HG02870 (cell line): Measurements from ENCODE around the gene MYLK.
A peak's percentile ranks its signal among the peaks of the same experiment; 100 is the strongest.

ENCODE experiments used
- ATAC-seq: cut with Tn5 transposase; IDR thresholded peaks from one replicate; pipeline ENCODE4 v1.9.1; 2021; ENCODE audit warnings: mild to moderate bottlenecking, moderate library complexity; ENCODE audit not compliant: unreplicated experiment

The MYLK gene

GRCh38 chr3:123652342-123652984, 231.7 kb downstream of the MYLK start:
- ATAC-seq: peak; percentile 48

DNA sequence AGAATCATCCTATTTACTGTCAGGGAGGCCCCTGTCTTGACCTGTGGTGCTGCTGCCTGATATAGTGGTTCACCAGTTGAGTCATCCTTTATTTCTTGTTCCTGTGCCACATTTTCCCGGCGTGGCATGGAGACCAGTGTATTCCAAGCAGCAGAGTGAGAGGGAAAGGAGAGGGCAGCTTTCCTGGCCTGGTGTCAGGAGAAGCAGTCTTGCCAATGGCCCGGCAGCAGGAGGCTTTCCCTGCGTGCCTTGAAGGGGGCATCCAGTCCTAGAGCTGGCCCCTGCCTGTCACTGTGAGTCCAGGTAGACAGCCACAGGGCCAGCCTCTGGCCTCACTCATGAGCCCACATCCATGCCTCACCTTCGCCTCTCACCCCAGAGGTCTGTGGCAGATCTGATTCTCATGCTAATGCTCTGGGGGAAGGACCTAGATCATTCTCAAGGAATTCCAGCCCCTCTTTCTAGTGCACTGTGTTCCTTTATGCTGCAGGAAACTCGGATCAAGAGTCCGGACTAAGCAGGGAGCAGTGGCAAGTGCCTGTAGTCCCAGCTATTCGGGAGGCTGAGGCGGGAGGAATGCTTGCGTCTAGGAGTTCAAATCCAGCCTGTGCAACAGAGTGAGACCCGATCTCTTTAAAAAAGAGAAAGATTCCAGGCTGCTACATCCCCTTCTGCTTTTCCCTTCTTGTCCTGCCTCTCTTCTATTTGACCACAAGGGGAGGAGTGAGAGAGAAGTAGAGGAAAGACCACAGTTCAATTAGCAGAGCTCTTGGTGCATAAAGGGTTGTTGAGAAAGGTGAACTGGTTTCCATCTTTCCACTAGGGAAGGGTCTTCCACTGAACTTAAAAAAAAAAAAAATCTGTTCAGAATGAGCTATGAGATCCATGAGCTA, 232.4 kb downstream of the MYLK start:
- ATAC-seq: no peak

DNA sequence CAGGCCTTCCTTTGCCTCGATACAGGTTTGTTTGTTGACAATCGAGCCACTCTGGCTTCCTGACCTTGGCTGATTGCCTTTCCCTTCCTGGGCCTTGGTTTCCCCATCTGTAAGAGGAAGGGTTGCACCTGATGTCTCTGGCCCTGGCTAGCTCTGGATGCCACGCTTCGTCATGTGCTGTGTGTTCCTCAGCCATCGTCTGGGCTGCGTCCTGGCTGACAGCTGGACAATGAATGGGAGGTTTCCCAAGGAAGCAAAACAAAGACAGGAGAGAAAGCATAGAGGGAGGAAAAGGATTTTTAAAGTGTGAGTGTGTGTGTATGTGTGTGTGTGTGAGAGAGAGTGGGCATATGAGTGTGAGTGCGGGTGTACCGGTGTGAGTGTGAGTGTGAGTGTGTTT, 234.0 kb downstream of the MYLK start:
- no peak for ATAC-seq

DNA sequence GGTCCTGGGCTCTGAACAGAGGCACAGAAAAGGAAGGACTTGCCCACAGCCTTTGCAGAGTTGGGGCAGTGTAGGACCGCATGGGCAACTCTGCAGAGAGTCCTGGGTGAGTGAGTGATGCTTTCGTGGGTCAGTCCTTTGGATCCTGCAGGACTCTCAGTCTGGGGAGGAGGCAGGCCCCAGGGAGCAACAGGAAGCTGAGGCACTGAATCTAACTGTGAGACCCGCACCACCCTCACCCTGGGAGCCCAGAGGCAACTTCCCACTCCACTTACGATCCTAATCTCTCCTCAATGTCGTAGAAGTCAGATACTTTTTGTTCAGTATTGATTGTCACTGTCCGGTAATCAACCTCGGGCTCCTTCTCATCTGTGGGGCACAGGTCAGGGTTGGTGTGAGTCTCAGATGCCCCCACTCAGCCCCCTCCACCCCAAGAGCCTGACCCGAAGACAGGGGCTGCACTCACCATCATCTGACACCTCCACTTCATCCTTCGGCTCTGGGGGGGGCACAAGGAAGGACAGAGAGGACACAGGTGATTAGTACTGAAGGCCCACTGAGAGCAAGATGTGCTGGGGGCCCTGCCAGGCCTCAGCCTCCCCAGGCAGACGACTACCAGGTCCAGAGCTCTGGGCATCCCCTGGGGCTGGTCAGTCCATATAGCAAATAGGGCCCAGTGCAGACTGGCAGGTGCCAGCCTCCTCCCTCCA, 235.3 kb downstream of the MYLK start:
- ATAC-seq: no peak

DNA sequence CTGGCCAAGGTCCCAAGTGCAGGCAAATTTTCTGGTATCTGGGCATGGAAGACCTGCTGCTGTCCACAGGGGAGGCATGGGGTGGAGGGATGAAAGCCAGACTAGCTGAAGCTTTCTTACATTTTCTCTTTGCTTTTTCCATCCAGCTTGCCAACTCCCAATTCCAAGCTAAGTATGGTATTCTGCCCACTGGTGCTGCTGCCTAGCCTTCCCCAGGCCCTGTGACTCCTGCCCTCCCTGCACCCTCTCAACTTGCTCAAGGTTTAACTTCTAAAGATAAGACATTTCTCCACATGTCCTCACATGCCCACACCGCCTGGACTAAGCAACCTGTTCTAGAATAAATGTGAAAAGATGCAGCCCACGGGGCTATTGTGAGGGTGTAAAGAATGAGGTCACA, 239.8 kb downstream of the MYLK start:
- ATAC-seq: no peak

- ATAC-seq: no peak
Observed at GRCh38 chr3:123642957-123643330, 241.2 kb downstream of the MYLK start.

DNA sequence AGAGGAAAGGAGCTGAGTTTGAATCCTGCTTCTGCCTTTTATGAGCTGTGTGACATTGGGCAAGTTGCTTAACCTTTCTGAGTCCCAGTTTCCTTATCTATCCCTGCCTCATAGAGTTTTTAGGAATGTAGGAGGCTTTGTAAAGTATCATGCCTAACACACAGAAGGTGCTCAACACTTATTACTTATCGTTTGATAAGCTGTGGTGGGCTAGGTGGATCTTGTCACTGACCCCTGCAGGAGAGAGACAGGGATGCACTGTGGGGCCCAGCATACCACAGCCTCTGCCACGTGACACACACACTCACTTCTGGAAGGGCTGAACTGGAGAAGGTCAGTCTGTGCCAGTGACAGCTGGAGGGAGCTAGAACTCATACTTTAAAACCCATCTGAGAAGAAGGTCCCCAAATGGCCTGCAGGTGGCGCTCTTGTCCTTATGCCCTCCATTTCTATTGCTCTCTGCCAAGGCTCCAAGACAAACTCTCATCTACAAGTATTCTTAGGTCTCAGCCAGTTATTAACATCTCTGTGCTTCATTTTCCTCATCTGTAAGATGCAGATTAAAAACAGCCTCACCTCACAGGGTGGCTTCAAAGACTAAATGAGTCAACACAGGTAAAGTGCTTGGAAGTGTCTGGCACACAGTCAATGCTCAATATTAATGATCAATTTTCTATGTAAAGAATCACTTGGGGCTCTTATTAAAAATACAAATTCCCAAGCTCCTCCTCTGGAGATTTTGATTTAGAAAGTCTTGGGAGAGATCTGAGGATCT, 241.8 kb downstream of the MYLK start:
- ATAC-seq: peak; percentile 68

GRCh38 chr3:123641505-123641904, 242.6 kb downstream of the MYLK start:
- ATAC-seq: no peak

- ATAC-seq: no peak
Observed at GRCh38 chr3:123640740-123641462, 243.2 kb downstream of the MYLK start.

DNA sequence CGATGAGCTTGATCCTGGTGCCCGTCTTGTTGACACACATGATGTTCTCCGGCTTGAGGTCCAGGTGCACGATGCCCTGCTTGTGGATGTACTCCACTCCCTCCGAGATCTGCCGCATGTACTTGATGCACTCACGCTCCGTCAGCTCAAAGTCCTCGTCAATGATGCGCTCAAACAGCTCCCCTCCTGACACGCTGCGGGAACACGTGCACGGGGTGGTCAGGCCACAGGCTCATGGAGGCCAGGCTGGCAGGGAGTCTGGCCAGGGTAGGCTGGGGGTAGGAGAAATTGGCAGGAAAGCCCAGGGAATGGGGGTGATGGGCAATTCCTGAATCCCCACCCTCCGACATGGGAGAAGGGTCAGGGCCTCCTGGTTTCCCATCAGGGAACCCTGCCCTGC, 243.8 kb downstream of the MYLK start:
- ATAC-seq: no peak

- no peak for ATAC-seq
Observed at GRCh38 chr3:123638936-123639689, 245.0 kb downstream of the MYLK start.

DNA sequence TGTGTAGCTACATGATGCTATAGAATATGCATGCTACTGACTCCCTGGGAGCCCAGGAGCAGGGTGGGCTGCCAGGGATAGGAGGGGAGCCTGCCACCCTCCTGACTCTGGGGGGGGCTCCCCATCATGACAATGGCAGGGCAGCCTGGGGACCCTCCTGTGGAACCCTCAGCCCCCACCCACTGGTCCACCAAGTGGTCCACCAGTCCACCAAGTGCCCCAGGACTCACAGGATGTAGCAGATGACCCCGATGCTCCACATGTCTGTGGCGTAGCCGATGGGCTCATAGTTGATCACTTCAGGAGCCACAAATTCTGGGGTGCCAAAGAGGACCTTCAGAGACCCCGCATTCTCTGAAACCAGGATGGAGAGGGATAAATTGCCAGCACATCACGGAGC, 246.3 kb downstream of the MYLK start:
- ATAC-seq: no peak

DNA sequence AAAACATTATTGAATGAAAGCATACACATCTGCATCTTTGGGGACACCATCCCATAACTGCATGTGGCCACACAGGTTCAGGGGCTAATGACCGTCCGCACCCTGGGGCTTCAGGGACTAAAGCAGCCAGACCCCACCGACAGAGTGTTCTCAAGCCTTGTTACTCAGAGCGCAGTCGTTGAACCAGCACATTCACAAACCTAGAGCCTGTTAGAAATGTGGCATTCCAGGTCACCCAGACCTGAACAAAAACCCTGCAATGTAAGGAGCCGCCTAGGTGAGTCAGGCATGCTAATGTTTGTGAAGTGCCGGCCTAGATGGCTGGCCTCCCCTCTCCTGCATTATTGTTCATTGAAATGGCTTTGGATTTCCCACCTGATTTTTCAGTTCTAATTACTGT, 247.0 kb downstream of the MYLK start:
- no peak for ATAC-seq

DNA sequence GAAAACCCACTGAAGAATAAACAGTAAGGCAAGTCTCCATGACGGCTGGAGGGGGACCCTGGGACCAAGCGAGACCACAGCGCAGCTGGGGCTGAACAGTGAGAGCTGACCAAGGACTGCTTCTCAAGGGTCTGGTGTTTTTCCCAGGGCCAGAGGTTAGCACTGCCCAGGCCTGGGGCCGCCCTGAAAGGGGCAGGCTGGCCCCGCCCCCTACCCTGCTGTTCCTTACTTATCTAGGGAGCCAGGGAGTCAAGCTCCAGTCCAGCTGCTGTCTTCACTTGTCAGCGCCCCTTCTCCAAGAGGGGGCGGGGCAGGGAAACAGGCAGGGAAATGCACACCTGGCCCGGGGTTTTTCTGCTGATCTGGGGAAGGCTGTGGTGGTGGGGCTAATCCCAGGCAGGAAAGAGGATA, 247.7 kb downstream of the MYLK start:
- no peak for ATAC-seq

GRCh38 chr3:123635717-123636116, 248.4 kb downstream of the MYLK start:
- ATAC-seq: no peak

- no peak for ATAC-seq
Observed at GRCh38 chr3:123635217-123635616, 248.9 kb downstream of the MYLK start.

DNA sequence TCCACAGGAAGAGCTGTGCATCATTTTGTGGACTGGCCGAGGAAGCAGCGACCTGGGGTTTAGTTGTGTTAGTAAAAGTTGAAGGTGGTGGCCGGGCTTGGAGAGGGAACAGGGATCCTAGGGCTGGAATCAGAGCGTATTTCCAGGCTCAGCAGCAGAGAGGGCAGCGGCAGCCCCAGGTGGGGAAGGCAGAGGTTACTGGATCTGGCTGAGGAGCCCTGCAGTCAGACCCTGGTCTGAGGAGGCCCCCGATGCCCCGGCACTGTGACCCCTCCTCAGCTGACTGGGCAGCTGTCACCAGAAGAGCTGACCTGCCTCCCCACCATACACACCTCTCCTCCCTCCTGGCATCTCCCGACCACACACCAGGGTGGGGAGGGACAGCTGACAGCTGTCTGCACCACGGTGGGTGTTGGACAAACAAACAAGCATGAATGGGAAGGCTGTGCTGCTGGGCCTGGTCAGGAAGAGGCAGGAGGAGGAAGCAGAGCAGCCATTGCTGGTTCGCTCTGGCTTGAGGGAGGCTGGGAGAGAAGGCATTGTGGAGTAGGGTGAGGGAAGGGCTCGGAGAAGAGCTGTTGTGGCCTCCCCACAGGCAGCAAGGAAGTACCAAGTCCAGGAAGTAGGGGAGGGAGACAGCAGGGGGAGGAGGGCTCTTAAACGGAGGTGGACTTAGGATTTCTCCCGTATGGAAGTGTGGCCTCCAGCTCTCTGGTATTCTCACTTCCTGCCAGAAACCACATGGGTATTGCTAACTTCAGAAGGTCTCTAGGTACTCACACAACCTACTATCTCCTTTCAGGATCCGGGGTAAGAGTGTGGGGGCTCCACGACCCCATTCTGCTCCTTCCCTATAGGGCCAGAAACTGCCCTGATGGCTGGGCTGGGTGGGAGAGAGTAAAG, 249.7 kb downstream of the MYLK start:
- ATAC-seq: no peak

DNA sequence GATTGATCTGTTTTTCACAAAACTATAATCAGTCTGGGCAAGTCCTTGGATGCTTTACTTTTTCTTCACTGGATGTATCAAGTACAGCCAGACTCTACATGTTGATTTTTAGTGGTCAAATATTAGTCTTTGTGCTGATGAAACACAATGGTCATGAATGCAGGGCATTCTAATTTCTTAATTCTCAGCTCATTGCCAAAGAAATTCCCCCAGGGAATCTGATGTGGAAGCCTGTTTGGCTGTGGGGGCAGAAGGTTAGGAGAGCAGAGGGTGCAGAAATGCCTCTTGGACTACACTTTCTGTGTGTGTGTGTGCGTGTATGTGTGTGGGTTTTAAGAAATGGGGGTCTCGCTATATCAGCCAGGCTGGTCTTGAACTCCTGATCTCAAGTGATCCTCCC, 250.6 kb downstream of the MYLK start:
- no peak for ATAC-seq
